ENCODE measurements around the gene SLC13A2. TPM values are rescaled to one million over a fixed set of nuclear protein-coding genes. Genes with fewer than 3 reads are reported as not detected.
A peak's percentile ranks its signal among the peaks of the same experiment; 100 is the strongest.

Gene SLC13A2
- total RNA-seq, 1 donor from 2014 or later = not detected

DNA sequence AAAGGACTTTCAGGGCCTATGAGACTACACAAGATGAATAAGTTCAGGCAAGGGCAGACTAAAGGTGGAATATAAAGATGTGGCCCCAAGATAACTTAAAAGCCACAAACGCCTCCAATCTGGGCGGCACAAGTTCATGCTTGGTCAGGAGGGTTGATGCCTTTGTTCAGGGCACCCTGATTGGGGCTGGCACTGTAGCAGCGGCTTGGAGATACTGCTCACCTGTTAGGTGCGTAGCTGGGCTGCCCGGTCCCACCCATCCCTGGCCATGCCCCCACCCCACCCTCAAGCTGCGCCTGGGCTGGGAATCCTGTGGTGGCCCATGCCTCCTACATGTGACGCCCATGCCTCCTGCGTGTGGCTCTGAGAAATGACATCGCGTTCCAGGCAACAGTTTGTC is 12.5 kb upstream of the SLC13A2 start:
- Histone ChIP-seq H3K27ac (ENCODE audit: low read depth, low read length) (no peak overlapping the region), H2AFZ (ENCODE audit: low read depth, low read length) (no peak overlapping the region), H3K27me3 (ENCODE audit: insufficient read depth, low read length) (peaks cover 14% of the 10 kb centered on the region), H3K4me3 (ENCODE audit: insufficient read depth, low read depth, low read length) (no peak overlapping the region), H3K79me2 (ENCODE audit: insufficient read depth, low read length) (no peaks in the 10 kb centered on the region), H3K4me1 (ENCODE audit: insufficient read depth, low read length) (no peaks in the 10 kb centered on the region), H3K36me3 (ENCODE audit: insufficient read depth, low read length) (no peaks in the 10 kb centered on the region), H3K4me2 (ENCODE audit: low read length) (no peak overlapping the region), H4K20me1 (ENCODE audit: insufficient read depth, low read length) (no peaks in the 10 kb centered on the region), H3K9ac (ENCODE audit: low read length) (no peak overlapping the region), H3K9me3 (ENCODE audit: insufficient read depth, low read depth, low read length) (no peaks in the 10 kb centered on the region)
- TF ChIP-seq, protein P1, sequence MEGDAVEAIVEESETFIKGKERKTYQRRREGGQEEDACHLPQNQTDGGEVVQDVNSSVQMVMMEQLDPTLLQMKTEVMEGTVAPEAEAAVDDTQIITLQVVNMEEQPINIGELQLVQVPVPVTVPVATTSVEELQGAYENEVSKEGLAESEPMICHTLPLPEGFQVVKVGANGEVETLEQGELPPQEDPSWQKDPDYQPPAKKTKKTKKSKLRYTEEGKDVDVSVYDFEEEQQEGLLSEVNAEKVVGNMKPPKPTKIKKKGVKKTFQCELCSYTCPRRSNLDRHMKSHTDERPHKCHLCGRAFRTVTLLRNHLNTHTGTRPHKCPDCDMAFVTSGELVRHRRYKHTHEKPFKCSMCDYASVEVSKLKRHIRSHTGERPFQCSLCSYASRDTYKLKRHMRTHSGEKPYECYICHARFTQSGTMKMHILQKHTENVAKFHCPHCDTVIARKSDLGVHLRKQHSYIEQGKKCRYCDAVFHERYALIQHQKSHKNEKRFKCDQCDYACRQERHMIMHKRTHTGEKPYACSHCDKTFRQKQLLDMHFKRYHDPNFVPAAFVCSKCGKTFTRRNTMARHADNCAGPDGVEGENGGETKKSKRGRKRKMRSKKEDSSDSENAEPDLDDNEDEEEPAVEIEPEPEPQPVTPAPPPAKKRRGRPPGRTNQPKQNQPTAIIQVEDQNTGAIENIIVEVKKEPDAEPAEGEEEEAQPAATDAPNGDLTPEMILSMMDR (IDR thresholded peaks at IDR 0.05; ENCODE audit: insufficient read depth, low read depth, low read length) = no peak
- no peak for TF ChIP-seq EZH2 (IDR thresholded peaks at IDR 0.05; ENCODE audit: insufficient read depth, low read length)
- Mint-ChIP-seq H3K4me3 (ENCODE audit: unreplicated experiment) (no peak overlapping the region), H3K4me1 (ENCODE audit: low read depth, unreplicated experiment) (peaks cover under 1% of the 10 kb centered on the region), H3K27ac (ENCODE audit: unreplicated experiment) (no peak overlapping the region), H3K36me3 (ENCODE audit: low read depth, unreplicated experiment) (no peaks in the 10 kb centered on the region), H3K9me3 (ENCODE audit: unreplicated experiment) (peaks cover 2% of the 10 kb centered on the region), H3K27me3 (ENCODE audit: low read depth, unreplicated experiment) (peaks cover 28% of the 10 kb centered on the region)
- DNase-seq (ENCODE audit: low read depth) (no peak), FAIRE-seq (no peak)

DNA sequence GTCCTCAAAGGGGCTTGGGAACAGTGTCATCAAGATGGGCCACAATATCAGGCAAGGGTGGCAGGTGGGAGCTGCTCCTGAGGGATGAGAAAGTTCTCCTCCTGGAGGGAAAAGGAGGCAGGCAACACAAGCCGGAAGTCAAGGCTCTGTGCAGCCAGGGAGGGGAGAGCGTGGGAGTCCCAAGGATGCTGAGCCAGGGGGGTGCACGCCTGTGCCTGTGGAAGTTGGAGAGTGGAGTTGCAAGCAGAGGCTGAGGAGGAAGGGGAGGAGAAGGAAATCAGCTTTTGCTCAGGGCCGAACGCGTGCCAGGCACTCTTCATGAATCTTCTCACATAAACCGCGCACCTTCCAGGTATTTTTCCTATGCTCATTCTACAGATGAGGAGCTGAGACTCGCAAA is 7.4 kb upstream of the SLC13A2 start:
- no peak overlapping the region for H3K4me3 Mint-ChIP-seq (ENCODE audit: unreplicated experiment)

DNA sequence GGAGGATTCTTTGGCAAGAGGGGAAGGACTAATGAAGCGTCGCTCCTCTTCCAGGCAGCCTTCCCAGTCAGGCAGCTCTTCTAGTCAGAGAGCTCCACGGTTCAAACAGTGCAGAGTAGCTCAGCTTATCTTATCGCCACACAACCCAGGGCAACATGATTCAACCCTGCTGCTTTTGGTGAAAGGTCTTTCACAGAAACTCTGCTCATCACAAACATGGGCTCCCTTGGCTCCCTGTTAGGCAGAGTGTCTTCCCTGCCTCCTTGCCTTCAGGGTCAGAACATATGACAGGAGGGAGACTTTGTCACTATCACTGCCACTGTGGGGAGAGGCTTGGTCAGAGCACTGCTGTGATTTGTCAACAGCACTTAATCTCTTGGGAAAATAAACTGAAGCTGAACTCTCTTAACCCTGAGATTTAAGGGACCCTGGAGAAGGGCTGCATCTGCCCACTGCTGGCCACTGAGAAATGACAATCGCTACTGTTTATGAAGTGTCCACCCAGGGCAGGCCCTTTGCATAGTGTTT is 6.9 kb upstream of the SLC13A2 start:
- FAIRE-seq = no peak
- no peaks in the 10 kb centered on the region for H4K20me1 ChIP-seq (ENCODE audit: insufficient read depth, low read length)
- Mint-ChIP-seq H3K4me1 (ENCODE audit: low read depth, unreplicated experiment) (peaks cover 24% of the 10 kb centered on the region), H3K27me3 (ENCODE audit: low read depth, unreplicated experiment) (peaks cover 53% of the 10 kb centered on the region), H3K27ac (ENCODE audit: unreplicated experiment) (no peak overlapping the region), H3K9me3 (ENCODE audit: unreplicated experiment) (no peaks in the 10 kb centered on the region), H3K36me3 (ENCODE audit: low read depth, unreplicated experiment) (no peaks in the 10 kb centered on the region), H3K4me3 (ENCODE audit: unreplicated experiment) (no peak overlapping the region)
- DNase-seq (ENCODE audit: low read depth) = peak; percentile 22
- H3K9ac ChIP-seq (ENCODE audit: low read length) = no peak overlapping the region
- no peaks in the 10 kb centered on the region for H3K4me1 ChIP-seq (ENCODE audit: insufficient read depth, low read length)
- no peaks in the 10 kb centered on the region for H3K79me2 ChIP-seq (ENCODE audit: insufficient read depth, low read length)
- H3K27me3 ChIP-seq (ENCODE audit: insufficient read depth, low read length) = peaks cover 37% of the 10 kb centered on the region
- H3K27ac ChIP-seq (ENCODE audit: low read depth, low read length) = no peak overlapping the region
- TF ChIP-seq EZH2 (IDR thresholded peaks at IDR 0.05; ENCODE audit: insufficient read depth, low read length) = no peak
- TF ChIP-seq, protein P1 (IDR thresholded peaks at IDR 0.05; ENCODE audit: insufficient read depth, low read depth, low read length) = no peak
- no peak overlapping the region for H3K4me3 ChIP-seq (ENCODE audit: insufficient read depth, low read depth, low read length)
- no peak overlapping the region for H2AFZ ChIP-seq (ENCODE audit: low read depth, low read length)
- H3K4me2 ChIP-seq (ENCODE audit: low read length) = no peak overlapping the region
- H3K9me3 ChIP-seq (ENCODE audit: insufficient read depth, low read depth, low read length) = no peaks in the 10 kb centered on the region
- no peaks in the 10 kb centered on the region for H3K36me3 ChIP-seq (ENCODE audit: insufficient read depth, low read length)

More for the DNA sequence above, 7.4 kb upstream of the SLC13A2 start:
- no peaks in the 10 kb centered on the region for H3K9me3 ChIP-seq (ENCODE audit: insufficient read depth, low read depth, low read length)
- Mint-ChIP-seq H3K9me3 (ENCODE audit: unreplicated experiment) (no peaks in the 10 kb centered on the region), H3K27ac (ENCODE audit: unreplicated experiment) (no peak overlapping the region), H3K27me3 (ENCODE audit: low read depth, unreplicated experiment) (peaks cover 55% of the 10 kb centered on the region), H3K36me3 (ENCODE audit: low read depth, unreplicated experiment) (no peaks in the 10 kb centered on the region), H3K4me1 (ENCODE audit: low read depth, unreplicated experiment) (peaks cover 20% of the 10 kb centered on the region)
- no peak overlapping the region for H2AFZ ChIP-seq (ENCODE audit: low read depth, low read length)
- peaks cover 35% of the 10 kb centered on the region for H3K27me3 ChIP-seq (ENCODE audit: insufficient read depth, low read length)
- TF ChIP-seq EZH2 (IDR thresholded peaks at IDR 0.05; ENCODE audit: insufficient read depth, low read length) = no peak
- FAIRE-seq = no peak
- H4K20me1 ChIP-seq (ENCODE audit: insufficient read depth, low read length) = no peaks in the 10 kb centered on the region
- H3K4me3 ChIP-seq (ENCODE audit: insufficient read depth, low read depth, low read length) = no peak overlapping the region
- H3K9ac ChIP-seq (ENCODE audit: low read length) = no peak overlapping the region
- no peak overlapping the region for H3K4me2 ChIP-seq (ENCODE audit: low read length)
- DNase-seq (ENCODE audit: low read depth) = no peak
- H3K79me2 ChIP-seq (ENCODE audit: insufficient read depth, low read length) = no peaks in the 10 kb centered on the region
- H3K4me1 ChIP-seq (ENCODE audit: insufficient read depth, low read length) = no peaks in the 10 kb centered on the region
- H3K36me3 ChIP-seq (ENCODE audit: insufficient read depth, low read length) = no peaks in the 10 kb centered on the region
- no peak overlapping the region for H3K27ac ChIP-seq (ENCODE audit: low read depth, low read length)

Measured in astrocyte (in vitro differentiated cells and primary cell).